A204.1 (cell line): ENCODE data around the gene NRN1.

Source experiments
- FAIRE-seq: peaks from 2 replicates; lab custom pipeline; 2012; peaks lifted over from hg19 to GRCh38; lab: Jason Lieb, UNC

The NRN1 gene

DNA sequence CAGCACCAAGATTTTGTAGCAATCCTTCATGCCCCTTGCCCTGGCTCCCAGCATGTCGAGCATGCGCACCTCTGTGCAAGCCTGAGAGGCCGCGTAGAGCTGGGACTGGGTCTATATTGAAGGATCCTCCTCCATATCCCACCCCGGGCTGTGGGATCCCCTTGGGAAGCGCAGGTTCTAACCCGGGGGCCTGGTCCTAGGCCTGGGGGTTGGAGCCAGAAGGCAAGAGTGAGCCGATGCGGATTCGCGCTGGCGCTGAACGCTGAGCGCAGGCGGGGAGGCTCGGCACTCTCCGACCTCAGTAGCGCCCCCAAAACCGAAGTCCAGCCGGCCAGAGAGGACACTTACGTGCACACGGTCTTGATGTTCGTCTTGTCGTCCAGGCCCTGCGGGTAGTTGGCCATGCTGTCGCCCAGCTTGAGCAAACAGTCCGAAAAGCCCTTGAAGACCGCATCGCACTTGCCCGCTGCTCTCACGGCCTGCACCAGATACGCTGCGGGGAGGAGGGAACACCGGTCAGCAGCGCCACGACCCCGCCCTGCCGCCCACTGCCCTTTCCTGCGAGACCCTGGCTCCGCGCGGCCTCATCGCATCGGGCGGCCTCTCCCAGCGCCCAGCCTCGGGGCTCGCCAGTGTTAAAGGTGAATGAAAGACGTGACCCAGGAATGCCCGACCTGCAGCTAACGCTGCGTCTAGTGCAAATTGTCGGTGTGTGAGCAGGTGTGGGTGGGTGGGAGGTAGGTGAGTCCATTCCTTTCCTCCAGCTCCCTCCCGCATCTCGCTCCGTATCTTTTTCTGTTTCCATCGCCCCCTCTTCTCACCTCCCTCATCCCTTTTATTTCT is 4.5 kb downstream of the NRN1 start:
- no peak for FAIRE-seq

- FAIRE-seq = no peak
These were observed 5.3 kb downstream of the NRN1 start for GRCh38 chr6:6001443-6001842.

GRCh38 chr6:5999688-6000608 is 6.8 kb downstream of the NRN1 start:
- FAIRE-seq = no peak

DNA sequence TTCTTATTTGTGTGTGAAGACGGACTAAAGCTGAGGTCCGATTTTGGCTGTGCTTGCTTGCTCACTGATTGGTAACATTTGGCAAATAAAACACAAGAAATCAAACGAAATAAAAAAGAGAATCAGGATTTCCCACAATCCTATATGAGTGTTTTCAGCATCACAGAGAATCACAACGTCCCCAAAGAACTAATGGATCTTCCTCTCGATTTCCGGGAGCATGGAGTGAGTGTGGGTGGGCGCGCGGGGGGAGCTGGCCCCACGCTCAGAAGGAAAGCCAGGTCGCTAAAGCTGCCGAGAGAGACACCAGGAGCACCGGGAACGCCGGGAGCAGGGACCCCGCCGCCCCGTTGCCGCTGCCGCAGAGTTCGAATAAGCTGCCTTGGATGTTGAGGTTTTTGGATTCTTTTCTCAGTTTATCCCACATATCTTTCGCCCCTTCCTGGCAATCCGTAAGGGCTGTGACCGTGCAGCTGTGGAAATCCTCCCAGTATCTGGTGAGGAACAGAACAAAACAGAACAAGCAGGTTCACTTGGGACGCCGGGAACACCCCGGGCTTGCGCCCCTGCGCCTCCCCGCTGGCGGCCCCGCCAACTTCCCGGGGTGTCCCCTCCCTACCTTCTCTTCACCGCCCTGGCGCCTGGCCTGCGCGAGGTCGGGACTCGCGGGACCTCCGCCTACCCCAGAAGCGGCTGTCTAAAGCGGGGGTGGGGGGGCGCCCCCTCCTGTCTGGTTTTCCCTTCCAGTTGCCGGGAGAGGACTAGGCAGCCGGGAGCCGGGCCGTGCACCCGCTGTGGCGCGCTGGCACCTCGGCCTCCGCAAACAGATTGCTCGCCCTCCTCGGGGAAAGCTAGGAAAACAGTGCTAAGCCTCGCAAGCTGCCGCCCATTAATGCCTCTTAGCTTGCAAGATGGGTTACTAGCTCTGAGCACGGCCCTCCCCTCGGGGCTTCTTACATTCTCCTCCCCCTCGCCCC is 7.7 kb downstream of the NRN1 start:
- no peak for FAIRE-seq

GRCh38 chr6:5998236-5998635 is 8.5 kb downstream of the NRN1 start:
- FAIRE-seq = no peak

GRCh38 chr6:5997420-5997987 is 9.2 kb downstream of the NRN1 start:
- no peak for FAIRE-seq

DNA sequence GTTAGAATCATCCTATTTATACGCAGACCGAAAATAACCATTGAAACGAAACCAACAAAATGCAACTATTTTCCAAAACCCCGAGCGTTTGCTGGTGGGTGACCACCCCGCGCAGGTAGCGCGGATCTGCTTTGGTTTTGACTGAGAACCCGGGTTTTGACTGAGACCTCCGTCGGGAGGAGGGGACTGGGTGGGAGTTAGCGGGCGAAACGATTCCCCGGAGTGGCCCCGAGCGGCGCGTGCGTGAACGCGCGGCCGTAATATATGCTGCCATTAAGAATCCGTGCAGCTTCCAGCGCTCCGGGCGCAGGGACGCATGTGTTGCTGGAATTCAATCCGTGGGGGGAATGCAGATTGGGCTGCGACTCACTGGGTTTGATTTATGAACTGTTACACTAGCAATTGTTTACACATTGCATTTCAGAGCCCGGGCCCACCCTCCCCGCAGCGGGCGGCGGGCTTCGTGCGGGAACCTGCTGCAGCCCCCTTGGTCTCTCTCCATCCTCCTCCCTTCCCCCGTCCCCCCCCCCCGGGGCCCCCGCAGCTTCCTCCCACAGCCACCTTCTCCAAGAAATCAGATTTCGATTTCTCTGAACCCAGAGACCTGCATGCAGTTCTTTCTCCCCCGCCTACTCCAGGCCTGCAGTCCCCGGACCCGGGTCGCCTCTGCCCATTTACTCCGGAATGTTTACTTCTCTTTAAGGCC is 9.9 kb downstream of the NRN1 start:
- FAIRE-seq = no peak

DNA sequence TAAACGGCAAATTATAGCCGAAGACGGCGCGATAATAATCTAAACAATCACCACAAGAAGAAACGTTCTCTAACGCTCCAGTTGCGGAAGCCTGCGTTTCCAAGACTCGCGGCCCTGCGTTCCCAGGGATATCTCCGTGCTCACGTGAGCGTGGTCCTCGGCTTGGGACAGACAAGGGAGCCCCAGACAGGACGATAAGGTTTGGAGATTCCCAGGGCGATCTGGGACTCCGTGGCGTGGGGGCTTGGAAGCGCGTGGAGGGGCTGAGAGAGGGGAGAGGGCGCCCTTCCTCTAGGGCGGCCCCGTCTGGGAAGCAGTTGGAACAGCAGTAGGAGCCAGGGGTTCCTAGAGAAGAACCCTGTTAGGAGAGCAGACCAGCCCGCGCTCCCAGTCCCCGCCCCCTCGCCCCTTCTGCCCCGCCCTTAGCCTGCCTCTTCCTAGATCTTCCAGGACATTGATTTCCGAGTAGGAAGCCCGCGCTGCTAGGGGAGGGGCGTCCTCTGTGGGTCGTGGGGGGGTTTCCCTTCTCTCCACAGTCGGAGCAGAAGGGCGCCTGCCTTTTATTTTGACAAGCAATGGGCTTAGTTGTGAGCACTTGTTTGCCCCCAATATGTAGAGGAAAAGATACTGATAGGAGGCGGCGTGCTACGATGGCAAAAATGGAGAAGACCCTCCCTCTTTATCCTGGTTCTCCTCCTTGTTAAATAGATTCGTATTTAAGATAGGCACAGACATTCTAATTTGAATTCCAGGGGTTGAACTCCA is 10.6 kb downstream of the NRN1 start:
- FAIRE-seq = no peak

DNA sequence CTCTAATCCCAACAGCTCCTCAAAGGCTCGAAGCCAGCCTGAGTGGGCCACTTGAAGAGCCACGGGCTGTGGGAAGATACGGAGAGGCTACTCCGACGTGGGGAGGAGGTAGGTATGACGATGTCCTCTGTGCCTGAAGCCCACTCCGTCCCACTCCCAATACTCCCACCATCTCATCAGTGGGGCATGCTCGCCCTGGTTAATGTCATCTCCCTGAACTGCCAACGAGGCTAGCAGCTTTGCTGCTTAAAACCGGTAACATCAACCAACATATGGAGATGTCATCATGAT is 11.1 kb downstream of the NRN1 start:
- no peak for FAIRE-seq

GRCh38 chr6:5994999-5995657 is 11.6 kb downstream of the NRN1 start:
- FAIRE-seq = no peak

GRCh38 chr6:5994234-5994998 is 12.3 kb downstream of the NRN1 start:
- no peak for FAIRE-seq

DNA sequence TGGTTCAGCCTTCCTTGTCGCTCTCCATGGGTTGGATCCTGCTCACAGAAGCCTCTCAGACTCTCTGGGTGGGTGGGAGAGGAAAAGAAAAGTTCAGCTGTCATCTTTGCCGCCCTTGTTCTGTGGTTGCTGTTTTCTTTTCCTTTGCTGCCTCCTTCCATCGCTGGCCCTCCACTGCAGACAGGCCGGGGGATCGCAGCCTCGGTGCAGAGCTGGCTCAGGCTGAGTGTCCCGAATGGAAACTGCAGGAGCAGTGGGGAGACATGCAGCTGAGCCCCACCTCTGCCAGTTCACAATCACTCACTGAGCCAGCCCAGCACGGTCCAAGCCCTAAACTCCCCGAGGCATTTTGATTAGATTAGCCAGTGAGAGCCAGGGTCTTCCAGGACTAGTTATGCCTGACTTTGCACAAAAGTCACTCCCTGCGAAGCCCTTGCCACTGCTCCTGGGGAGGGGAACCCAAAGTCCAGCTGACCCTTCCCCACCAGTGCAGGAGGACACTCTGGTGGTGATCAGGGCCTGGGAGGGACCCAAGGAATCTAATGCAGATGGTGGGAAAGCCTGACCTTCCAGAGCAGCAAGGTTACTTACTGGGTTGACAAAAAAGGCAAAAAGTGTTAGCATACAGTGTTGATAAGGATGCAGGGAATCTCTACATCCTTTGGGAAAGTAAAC is 14.0 kb downstream of the NRN1 start:
- no peak for FAIRE-seq

- FAIRE-seq = no peak
These were observed 15.9 kb downstream of the NRN1 start for GRCh38 chr6:5990786-5991185.

DNA sequence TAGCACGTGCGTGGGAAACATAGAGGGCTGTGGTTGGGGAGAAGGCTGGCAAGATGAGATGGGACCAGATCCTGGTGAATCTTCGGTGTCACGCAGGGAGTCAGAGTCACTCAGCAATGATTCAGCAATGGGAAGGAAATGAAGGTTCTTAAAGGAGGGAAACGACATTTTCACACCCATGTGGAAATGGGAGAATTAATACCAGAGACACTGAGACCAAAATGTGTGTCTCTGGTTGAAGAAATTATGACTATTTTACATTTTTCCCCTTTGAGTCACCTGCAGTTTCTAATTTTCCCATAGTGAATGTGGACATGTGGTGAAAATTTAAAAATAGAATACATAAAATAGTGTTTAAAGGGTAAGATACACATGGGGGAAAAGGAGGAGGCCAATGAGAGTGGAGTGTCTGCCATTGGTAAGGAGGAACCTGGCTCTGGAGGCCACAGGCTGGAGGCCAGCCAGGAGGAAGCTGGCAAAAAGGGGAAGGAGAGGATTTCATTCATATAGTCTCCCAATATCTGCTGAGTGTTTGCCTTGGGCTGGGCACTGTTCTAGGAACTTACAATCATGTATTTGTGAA is 17.5 kb downstream of the NRN1 start:
- FAIRE-seq = no peak

DNA sequence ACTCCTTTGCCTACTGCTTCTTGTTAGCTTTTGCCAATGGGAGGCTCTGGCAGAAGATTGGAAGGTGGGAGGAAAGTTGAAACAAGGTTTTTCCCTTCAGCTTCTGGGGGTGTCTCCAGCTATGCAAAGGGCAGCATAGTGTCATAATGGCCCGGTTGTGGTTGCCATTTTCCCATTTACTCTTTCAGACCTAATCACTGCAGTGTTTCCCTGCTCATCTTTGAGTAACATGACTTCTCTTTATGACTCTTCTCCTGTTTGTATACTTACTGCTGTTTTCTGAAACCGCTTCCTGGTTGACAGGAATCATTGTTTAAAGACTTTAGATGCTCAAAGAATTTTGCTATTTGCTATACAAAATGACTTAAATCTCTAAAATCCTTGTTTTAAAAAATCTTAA is 19.9 kb downstream of the NRN1 start:
- no peak for FAIRE-seq

DNA sequence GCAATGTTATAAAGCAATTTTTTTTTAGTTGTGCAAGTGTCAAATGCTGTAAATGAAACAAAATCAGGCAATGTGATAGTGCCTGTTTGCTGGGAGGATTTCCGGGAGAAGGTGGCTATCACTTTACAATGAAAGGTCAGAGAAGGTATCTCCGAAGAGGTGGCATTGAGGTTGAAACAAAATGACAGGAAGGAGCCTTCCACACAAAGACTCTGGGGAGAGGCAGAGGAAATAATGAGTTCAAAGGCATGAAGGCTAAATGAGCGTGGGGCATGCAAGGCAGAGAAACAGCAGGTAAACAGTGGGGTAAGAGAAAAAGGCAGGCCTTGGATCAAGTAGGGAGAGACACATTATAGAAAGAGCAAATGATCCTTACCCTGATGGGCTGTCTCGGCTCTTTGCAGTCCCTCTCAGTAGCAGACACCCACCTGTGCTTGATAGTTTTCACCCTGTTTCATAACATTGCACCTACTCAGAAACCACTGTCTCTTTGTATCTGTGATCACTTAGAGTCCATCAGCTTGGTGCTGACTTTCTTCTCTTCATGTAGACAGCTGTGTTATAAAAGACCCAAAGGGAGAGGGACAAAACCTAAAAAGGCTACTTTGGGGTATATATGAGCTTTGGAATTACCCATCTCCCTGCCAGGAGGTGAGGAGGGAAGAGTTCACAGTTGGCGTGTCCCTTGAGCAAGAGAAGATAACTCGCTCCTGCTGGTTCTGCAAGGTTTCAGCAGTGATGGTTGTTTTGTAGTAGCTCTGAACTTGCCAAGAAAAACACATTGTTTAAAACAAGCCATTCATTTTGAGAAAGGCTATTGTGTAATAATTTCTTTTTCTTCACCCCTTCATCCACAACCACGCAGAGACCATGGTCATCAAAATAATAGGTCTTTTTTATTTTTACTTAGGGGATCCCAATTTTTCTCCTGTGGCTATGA is 22.3 kb downstream of the NRN1 start:
- FAIRE-seq = no peak
